AG09319 (cell line): ENCODE results near the gene IL21.

Source experiments
- DNase-seq: peaks from one replicate; pipeline ENCODE4 v3.0.0-alpha.2; 2010; ENCODE audit warnings: low read depth; ENCODE audit errors: extremely low read depth
- TF ChIP-seq, protein P1 (sequence below): IDR thresholded peaks from 2 replicates; pipeline ENCODE4 v1.5.1; 2011; ENCODE audit warnings: low read depth, mild to moderate bottlenecking, inconsistent platforms, low read length, moderate library complexity

Gene IL21

DNA sequence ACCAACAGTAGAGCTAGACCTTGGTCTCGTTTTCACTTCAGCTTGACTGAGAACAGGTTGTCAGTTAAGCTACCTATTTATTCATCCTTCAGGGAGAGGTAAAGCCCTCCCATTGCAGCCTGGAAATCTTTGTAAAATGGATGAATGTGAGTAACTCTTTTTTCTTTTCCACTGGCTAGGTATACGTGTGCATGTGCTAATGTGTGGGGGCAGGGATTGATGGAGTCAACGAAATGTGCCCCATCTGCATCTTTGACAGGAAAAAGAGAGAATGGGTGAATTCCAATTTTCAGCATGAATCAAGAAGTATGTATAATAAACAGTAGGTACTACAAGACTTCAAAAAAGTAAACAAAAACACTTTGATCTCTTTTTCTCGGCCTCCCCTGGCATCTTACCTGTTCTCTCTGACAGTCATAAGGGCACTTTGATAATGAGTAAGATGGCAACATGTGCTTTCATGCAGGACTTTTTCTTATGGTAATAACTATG lies at the start of gene IL21:
IL21 (minus strand) TSS at position 51 of the 492 bp plus-strand sequence. CDS start 55 bp downstream, outside the sequence.
- TF ChIP-seq, protein P1, sequence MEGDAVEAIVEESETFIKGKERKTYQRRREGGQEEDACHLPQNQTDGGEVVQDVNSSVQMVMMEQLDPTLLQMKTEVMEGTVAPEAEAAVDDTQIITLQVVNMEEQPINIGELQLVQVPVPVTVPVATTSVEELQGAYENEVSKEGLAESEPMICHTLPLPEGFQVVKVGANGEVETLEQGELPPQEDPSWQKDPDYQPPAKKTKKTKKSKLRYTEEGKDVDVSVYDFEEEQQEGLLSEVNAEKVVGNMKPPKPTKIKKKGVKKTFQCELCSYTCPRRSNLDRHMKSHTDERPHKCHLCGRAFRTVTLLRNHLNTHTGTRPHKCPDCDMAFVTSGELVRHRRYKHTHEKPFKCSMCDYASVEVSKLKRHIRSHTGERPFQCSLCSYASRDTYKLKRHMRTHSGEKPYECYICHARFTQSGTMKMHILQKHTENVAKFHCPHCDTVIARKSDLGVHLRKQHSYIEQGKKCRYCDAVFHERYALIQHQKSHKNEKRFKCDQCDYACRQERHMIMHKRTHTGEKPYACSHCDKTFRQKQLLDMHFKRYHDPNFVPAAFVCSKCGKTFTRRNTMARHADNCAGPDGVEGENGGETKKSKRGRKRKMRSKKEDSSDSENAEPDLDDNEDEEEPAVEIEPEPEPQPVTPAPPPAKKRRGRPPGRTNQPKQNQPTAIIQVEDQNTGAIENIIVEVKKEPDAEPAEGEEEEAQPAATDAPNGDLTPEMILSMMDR, result no peak
- no peak for DNase-seq

- TF ChIP-seq, protein P1, result no peak
- DNase-seq, result no peak
Observed at GRCh38 chr4:122669911-122670738, 49.3 kb upstream of the IL21 start.

GRCh38 chr4:122668241-122668640 lies 47.4 kb upstream of the IL21 start:
- TF ChIP-seq, protein P1, result no peak
- DNase-seq, result peak; percentile 38

- TF ChIP-seq, protein P1, result no peak
- DNase-seq, result peak; percentile 66
Observed at GRCh38 chr4:122666527-122667245, 45.8 kb upstream of the IL21 start.

GRCh38 chr4:122665161-122665929 lies 44.5 kb upstream of the IL21 start:
- TF ChIP-seq, protein P1, result no peak
- DNase-seq, result no peak

DNA sequence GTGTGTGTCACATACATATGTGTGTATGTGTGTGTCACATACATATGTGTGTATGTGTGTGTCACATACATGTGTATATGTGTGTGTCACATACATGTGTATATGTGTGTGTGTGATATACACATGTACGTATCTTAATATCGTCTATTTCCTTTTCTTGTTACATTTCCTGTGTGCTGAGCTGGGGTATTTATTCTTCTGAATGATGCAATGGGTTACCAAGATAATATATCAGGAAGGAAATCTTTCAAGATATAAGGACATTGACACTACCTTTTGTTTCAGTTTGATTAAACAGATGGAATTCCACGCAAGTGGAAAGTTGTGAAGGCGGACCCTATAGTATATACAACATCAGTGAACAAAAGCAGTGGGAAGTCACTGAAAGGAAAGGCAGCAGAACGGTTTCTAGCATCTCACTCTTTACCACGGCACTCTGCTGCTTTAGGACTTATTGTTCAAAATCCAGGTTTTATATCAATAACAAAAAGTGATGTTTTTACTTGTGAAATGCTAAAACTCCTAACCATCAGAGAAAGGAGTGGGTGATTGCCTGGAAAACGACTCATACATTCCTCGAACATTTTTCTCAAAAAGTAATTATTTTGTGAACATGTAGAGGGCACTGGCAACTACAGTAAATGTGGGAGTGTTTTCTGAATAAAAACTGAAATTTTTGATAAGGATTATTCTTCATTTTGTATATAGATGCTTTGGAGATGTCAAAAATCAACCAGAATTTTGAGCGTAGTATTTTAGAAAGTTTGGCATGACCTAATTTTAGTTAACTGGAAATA lies 43.1 kb upstream of the IL21 start:
- TF ChIP-seq, protein P1, result no peak
- DNase-seq, result no peak
